HCEC 1CT (cell line): ENCODE data around the gene CYTH3.

Experiments
- DNase-seq: peaks from one replicate; pipeline ENCODE4 v3.0.0-alpha.2; 2017

CYTH3 gene

DNA sequence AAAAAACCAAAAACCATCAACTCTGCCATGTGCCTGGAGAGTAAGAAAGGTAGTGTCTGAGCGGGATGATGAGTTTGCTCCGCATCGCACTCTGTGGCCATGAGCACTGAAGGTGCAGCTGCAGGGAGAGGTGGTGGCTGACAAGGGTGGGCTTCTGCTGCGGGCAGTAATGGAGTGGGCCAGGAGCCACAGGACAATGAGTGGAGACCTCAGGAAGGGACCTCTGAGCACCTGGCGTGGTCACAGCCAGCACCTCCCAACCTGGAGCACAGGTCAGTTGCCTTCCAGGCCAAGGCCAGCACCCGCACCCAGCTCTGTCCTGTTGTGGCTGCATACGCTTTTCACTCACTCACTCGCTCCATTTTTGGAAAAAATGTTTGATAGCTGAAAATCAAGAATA, 125.8 kb downstream of the CYTH3 start:
- no peak for DNase-seq

DNA sequence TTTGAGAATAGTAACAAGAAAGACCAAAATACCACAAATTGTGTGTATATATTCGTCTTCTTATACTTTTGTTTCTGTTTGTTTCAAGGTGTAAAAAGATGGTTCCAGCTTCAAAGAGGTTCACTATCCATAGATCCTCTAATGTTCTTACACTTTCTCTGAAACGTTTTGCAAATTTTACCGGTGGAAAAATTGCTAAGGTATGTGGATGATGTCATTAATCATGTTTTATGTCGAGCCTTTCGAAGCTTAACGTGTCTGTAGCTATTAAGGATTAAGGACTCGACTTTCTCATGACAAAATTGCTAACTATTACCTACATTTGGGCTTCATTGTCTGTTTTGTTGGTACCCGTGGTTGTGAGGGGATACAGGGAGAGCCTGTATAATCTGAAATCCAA, 128.4 kb downstream of the CYTH3 start:
- no peak for DNase-seq

DNA sequence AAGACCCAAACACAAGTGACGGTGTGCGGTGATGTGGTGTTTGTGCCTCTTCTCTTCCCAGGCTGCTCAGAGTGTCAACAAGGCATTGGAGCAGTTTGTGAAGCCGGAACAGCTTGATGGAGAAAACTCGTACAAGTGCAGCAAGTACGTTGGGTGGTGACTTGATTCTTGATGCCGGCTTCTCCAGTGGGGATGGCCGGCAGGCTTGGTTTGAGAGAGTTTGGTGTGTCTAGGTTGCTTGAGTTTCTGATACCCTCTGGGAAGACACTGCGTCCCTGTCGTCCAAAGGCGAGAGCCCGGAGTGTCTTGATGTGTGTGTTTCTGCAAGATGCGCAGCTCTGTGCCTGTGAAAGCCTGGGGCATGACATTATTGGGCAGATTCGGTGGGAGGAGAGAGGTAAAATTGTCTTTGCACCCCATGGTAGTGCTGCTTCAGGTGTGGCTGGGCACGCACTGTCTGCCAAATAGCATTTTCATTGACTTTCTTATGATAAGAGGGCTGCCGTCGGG, 129.5 kb downstream of the CYTH3 start:
- DNase-seq, result no peak

DNA sequence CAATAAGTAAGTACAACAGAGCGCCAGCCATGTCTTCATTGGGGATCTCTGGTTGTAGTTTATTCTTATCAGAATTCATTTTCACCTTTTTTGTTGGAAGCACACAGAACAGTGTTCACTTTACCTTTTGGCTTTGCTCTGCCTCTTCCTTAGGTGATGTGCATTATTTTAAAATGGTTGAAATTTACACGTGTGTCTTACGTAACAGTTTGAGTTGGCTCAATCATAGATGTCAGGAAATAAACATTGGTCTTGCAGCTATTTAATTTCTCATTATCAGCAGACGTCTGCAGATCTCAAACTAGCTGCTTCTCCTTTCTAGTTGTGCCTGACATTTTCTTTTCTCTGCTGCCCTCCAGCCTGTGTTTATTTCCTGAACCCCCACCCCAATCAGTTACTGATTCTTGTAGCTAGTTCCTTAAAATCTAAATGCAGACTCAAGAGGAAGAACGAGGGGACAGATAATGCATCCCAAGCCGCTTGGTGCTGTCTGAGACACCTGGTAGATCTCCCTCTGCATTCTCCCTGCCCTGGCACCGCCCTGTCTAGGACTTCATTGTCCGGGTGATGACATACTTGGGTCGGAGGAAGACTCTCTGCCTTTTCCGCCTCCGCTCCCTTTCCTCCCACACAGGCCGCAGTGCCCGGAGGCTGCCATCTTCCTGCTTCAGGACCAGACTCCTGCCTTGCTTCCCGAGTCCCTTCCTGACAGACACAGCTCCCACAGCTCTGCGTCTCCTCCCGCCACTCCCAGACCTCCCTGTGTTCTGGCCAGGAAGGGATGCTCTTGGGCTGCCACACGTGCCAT, 133.0 kb downstream of the CYTH3 start:
- no peak for DNase-seq

DNA sequence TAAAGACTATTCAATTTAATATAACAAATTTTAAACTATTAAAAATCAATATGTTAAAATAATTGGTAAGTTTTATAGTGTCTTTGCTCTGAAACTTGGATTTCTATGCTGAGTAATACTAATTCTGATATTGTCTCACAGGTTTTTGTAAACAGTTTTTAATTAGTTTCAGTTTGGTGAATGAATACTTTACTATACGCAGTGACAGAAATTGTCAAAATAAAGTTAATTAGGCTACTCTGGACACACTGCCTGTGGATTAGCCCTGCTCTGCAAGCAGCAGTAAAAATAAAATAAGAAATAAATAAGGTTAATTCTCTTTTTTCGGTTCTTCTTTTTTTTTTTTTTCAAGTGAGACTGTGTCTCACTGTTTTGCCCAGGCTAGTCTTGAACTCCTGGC, 135.9 kb downstream of the CYTH3 start:
- DNase-seq, result no peak

DNA sequence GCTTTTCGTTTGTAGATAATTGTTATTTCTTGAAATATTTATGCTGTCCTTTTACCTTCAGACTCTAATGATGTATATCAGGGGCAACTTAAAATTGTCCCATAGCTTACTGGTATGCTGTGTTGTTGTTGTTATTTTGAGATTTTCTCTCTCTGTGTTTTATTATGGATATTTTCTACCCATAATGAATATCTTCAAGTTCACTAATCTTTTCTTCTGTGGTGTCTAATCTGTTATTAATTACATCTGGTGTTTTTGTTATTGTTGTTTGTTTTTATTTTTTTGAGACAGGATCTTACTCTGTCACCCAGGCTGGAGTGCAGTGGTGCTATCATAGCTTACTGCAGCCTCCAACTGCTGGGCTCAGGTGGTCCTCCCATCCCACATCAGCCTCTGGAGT, 139.2 kb downstream of the CYTH3 start:
- no peak for DNase-seq

DNA sequence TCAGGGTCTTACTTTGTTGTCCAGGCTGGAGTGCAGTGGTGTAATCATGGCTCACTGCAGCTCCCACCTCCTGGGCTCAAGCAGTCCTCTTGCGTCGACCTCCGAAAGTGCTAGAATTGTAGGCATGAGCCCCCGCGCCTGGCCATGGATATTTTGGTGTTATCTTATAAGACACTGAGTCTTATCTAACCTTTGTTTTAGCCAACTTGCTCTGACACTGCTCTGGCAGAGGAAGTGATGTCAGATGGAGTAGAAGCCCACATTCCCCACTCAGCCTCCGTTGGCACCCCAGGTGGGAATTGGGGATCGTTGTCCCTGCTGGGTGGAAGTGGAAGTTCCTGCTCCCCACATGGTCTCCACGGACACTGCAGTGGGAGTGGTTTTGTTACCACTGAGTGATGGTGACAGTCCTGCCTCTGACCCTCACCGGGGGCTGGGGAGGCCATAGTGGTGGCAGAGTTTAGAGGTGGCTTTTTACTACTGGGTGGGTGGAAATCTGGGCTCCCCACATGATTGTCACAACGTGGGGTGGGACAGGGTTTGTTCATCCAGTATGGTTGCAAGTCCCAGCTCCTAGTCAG, 142.3 kb downstream of the CYTH3 start:
- no peak for DNase-seq

DNA sequence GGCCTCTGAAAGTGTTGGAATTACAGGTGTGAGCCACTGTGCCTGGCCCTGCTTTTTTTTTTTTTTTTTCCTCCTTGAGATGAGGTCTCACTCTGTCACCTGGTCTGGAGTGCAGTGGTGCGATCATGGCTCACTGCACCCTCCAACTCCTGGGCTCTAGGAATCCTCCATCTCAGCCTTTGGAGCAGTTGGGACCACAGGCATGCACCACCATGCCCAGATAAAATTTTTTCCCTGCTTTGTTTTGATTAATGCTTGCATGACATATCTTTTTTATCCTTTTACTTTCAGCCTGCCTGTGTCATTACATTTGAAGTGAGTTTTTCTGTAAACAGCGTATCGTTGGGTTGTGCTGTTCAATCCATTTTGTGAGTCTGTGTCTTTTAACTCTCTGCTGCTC, 144.2 kb downstream of the CYTH3 start:
- no peak for DNase-seq

DNA sequence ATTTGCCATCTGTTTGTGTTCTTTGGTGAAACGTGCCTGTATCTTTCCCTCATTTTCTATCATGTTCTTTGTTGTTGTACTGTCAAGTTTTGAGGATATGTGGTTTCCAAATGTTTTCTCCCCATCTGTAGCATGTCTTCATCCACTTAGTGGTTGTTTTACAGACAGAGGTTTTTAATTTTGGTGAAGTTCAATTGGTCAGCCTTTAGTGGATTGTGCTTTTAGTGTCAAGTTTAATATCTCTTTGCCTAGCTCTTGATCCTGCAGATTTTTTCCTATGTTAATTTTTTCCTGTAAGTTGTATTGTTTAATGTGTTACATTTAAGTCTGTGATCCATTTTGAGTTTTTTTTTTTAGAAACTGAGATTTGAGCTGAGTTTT, 145.3 kb downstream of the CYTH3 start:
- no peak for DNase-seq

DNA sequence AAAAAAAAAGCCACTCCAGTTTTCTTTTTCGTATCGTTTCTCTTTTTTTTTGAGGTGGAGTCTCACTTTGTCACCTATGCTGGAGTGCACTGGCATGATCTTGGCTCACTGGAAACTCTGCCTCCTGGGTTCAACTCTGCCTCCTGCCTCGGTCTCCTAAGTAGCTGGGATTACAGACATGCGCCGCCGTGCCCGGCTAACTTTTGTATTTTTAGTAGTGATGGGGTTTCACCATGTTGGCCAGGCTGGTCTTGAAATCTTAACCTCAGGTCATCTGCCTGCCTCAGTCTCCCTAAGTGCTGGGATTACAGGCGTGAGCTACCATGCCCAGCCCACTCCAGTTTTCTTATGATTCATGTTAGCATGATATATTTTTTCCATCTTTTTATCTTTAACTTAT, 148.6 kb downstream of the CYTH3 start:
- DNase-seq, result no peak

DNA sequence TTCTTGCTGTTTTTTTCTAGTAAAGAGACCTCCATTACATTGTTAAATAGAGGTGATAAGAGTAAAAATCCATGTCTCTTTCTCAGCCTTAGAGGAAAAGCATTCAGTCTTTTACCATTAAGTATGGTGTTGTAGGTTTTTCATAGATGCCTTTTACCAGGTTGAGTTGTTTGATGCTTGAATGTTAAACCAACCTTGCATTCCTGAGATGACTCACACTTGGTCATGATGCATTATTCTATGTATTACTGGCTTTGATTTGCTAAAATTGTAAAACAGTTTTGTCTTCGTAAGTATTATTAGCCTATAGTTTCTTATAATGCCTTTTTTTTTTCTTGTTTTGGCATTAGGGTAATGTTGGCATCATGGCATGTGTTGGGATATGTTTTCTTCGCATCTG, 151.3 kb downstream of the CYTH3 start:
- DNase-seq, result peak; percentile 23

DNA sequence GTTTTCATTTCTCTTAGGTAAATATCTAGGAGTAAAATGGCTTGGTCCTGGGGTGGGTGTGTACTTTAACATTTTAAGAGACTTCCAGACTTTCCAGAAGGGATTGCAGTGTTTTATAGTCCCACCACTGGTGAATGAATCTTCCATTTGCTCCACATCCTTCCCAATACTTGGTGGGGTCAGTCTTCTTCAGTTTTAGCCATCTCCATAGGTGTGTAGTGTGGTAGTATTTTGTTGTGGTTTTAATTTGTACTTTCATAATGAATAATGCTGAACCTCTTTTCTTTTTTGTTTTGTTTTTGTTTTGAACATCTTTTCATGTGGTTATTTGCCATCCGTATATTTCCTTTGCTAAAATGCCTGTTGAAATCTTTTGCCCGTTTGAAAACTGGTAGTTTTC, 154.9 kb downstream of the CYTH3 start:
- DNase-seq, result no peak

DNA sequence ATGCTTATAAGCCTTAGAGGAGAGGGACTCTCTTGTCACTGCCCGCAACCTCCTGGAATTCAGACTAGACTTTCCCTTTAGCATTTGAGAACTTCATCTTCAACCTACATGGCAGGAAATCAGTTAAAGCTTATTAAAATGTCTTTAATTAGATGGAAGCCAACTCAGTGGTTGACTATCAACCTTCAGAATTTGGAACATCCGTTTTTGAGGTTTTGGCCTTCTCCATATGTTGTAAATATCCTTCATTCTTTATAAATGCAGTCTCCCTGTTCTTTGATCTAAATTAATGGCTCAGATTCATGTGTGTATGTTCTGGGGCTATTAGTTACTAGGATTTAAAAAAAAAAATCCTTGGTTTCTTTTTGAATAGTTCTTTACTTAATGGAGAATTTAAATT, 156.2 kb downstream of the CYTH3 start:
- DNase-seq, result no peak
